LNCAP (cell line): Measurements from ENCODE around the gene SKOR1.
A peak's percentile ranks its signal among the peaks of the same experiment; 100 is the strongest.

Experiments used
- CTCF ChIP-seq: fragments of 450-650 bp; IDR thresholded peaks from 2 replicates; pipeline ENCODE4 v1.5.1; 2017; ENCODE audit warnings: mild to moderate bottlenecking

Gene SKOR1

GRCh38 chr15:67861983-67862382, 36.7 kb downstream of the SKOR1 start:
- TF ChIP-seq CTCF = no peak

DNA sequence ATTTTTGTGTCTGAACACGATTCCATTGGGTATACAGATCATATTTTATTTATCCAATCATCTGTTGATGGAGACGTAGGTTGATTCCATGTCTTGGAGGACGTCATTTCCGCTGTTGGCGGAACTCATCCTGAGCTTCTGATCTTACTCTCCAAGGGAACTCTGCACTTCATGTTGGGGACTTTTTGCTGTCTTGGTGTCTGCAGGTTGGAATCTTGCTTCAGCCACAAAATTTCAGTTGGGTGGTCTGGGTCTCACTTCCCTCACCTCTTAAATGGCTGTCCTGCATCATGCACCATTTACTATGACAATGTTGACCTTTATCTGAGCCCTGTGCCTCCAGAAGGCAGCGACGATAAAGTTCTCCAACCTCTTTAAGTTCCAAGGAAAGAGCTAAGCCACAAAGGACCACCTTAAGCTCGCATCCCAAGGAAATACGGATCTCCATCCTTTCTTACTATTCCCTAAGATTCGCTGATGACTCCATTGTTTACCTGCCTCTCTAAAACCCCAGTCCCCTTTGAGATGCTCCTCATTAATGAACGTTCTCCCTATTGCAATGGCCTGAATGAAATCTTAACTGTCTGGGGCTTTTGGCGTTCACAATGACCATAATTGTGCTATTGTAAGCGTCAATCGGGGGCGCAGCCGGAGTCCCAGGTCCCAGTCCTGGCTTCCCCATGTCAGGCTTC, 37.6 kb downstream of the SKOR1 start:
- no peak for TF ChIP-seq CTCF

DNA sequence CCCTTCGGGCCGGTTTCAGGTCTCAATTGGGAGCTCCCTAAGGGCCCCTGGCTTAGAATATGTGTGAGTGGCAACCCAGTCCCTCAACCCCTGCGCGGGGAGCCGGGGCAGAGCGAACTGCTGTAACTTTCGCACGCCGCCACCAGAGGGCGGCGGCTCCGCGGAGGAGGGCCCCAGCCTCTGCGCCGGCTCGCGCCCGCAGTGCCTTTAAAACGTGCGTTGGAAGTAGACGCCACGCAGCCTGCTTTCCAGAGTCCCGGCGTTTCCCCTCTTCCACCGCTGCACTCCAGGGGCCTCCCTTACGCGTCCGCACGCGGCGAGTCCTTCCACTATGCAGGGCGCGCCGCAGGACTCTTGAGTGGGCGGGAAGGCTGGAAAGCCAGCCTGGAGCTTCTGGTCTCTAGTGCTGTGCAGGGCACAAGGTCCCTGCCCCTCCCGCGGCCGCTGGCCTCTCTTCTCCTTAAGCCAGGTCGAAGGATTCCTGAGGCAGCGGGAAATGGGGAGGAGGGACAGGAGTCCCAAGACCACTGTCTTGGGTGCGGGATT, 38.2 kb downstream of the SKOR1 start:
- TF ChIP-seq CTCF = peak; percentile 83

DNA sequence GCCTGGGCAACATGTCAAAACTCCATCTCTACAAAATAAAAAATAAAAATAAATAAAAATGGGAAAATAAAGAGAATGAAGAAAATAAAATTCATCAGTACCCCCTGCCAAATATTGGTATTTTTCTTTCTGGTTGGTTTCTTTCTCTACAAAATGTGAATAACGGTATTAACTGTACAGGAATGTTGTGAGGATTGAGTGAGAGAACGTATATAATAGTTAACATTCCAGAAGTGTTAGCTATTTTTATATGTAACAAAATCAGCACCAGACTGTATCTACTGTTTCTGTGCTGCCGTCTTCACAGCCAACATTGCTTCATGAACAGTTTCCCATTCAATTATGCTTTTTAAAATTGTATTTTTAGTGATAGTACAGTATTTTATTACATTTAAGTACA, 40.0 kb downstream of the SKOR1 start:
- no peak for TF ChIP-seq CTCF

DNA sequence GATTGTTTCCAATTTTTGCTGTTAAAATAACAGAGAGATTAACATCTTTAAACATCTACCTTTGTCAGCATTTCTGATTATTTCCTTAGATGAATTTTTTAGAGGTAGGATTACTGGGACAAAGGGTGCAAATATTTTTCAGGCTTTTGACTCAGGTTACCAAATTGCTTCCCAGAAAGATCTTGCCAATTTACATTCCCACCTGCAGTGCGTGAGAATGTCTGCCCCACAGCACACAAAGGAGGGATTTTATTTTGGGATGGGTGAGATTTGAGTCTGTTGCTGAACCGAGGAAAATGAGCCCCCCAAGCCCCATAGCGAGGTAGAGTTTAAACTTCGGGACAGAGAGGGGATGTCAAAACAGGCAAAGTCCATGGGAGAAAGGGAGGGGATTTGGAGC, 40.5 kb downstream of the SKOR1 start:
- TF ChIP-seq CTCF = no peak

DNA sequence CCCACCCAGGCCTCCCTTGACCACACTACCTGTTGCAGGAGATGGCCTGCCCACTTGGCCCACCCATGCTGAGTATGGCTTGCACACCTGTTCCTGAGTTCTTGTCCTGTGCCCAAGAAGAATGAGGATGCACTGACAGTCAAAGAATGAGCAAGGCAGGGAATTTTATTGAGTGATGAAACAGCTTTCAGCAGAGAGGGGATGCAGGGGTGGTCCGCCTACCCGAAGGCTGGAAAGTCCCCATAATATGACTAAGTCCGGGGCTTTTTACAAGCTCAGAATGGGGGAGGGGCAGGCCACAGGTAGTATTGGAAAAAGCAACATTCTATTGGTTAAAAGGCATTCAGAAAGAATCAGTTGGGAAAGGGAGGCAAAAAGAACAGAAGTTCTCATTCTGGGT, 44.4 kb downstream of the SKOR1 start:
- no peak for TF ChIP-seq CTCF

DNA sequence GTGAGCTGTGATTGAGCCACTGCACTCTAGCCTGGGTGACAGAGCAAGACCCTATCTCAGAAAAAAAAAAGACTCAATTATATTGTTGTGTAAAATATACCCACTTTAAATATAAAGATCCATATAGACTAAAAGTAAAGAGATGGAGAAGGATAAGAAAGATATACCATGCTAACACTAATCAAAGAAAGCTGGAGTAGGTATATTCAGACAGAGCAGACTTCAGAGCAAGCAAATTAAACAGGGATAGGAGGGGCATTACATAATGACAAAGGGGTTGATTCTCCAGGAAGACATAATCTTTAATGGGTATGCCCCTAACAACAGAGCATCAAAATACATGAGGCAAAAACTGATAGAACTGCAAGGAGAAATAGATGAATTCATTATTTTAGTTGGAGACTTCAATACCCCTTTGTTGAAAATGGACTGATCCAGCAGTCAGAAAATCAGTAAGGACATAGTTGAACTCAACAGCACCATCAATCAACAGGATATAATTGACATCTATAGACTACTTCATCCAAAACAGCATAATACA, 45.6 kb downstream of the SKOR1 start:
- TF ChIP-seq CTCF = no peak
